WI38 (cell line): ENCODE results near the gene CLDN2.

Experiments
- H3K4me3 ChIP-seq: 2 replicates; pipeline ENCODE4 v1.5.1; 2011; ENCODE audit warnings: low read depth, mild to moderate bottlenecking, control low read depth, low read length
- CTCF ChIP-seq: IDR thresholded peaks from 2 replicates; pipeline ENCODE4 v1.5.1; 2012; ENCODE audit warnings: low read depth, mild to moderate bottlenecking, control low read depth, low read length

The CLDN2 gene

DNA sequence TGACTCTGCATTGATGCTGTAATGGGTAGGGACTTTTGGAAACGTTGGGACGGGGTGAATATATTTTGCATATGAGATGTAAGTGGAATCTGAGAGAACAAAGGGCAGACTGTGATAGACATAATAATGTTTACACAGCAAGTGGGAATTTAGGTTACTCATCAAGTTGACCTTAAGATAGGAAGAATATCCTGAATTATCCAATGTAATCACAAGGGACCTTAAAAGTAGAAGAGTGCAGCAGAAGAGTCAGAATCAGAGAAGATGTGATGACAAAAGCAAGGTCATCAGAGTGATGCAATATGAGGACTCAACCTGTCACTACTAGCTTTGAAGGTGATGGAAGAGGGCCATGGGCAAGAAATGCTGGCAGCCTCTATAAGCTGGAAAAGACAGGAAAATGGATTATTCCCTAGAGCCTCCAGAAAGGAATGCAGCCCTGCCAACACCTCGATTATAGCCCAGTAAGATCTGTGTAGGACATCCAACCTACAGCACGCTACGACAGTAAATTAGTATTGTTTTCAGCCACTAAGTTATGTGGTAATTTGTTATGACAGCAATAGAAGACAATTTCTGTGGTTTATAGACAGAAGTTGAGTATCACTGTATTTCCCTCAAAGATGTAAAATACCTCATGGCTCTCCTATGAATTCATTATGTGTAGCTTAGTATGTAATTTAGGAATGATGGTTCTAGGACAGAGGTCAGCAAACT is 53.4 kb downstream of the CLDN2 start:
- TF ChIP-seq CTCF, result no peak
- no peak overlapping the region for H3K4me3 ChIP-seq

DNA sequence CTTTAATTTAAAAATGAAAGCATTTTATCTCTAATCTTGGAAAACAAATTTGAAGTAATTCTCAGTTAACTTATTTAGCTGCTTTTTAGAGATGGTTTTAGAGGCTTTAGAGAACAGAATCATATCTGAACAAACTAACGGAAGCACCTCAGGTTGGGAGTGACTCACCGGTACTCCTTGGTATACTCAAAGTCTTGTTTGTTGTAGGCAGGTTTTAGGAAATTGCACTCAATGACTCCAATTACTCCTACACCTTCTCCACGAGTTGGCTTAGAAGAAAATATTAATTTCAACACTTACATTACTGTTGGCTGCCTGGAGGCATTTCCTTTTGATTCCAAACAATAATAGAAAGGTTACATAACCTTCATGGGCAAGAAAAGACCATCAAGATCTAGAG is 56.2 kb downstream of the CLDN2 start:
- H3K4me3 ChIP-seq, result no peak overlapping the region
- TF ChIP-seq CTCF, result no peak
